Activated naive CD4-positive, alpha-beta T cell treated with anti-CD3 and anti-CD28 coated beads, Interleukin-2, amount 50 U/mL, for 72 hours (primary cell): ENCODE measurements around the gene SLC35B1. TPM values are rescaled to one million over a fixed set of nuclear protein-coding genes. Genes with fewer than 3 reads are reported as not detected.
"Not testable (repeated sequence)": the region's sequence is repeated elsewhere in the genome, so short reads cannot be mapped to it uniquely, and the experiment has no call there.

Experiments used
- ATAC-seq, 2 donors: fragments of 150-1000 bp; cut with Tn5 transposase; 2 replicates each; pipeline ENCODE4 v1.10.0; 2021; ENCODE audit warnings: mild to moderate bottlenecking in 2 of 2, moderate library complexity in 2 of 2
- DNase-seq, 2 donors: peaks; one replicate each; pipeline ENCODE4 v3.0.0; 2021 to 2022; ENCODE audit warnings: low spot score in 2 of 2
- H3K27ac Mint-ChIP-seq, 2 donors: one replicate each; pipeline ENCODE4 v1.8.0; 2022; ENCODE audit warnings: mild to moderate bottlenecking in 2 of 2, mixed read lengths in 2 of 2
- H3K36me3 Mint-ChIP-seq, 2 donors: one replicate each; pipeline ENCODE4 v1.8.0; 2022; ENCODE audit warnings: mixed read lengths in 2 of 2
- H3K9me3 Mint-ChIP-seq, 2 donors: one replicate each; pipeline ENCODE4 v1.8.0; 2022; ENCODE audit warnings: mixed read lengths in 2 of 2
- total RNA-seq, 2 donors: library from RNA; stranded (reverse); gene quantifications; one replicate each; pipeline ENCODE4 v1.2.3, GENCODE V29; 2022

Gene SLC35B1
- total RNA-seq, 2 donors from 2014 or later, result 36.2 to 44.1 TPM

DNA sequence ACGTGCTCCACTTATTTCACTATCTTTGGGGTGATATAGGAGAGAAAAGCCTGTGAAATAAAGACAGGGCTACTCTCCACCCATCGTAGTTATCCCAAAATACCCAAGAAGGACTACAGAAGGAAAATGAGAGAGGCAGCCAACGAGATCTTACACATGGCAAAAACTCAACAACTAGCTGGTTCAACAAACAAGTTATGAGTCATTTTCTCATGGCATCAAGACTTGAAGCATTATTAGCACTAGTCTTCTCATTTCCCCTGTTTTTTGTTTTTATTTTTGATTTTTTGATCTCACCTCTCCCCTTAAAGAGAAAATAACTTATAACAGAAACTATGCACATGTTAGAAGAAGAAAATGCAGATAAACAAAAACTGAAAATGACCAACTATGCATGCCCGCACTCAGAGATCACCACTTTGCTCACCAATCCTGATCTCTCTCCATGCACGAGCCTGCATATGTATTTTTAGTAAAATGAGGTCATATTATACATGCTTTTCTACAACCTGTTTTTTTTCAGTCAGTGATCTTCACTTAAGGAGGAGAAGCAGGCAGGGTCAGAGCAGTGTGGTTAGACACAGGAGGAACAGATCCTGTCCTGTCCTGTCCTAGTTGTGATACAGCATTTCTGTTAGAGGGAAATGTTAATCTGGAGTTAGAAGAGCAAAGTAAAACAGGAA, 33.4 kb upstream of the SLC35B1 start:
- DNase-seq (no peak), ATAC-seq (no peak)
- Mint-ChIP-seq H3K36me3 (peaks cover 14 to 30% of the 10 kb centered on the region in 2 donors), H3K9me3 (peaks cover 0 to 5% of the 10 kb centered on the region in 2 donors), H3K27ac (peak overlapping the region; percentile 92 to 98)

DNA sequence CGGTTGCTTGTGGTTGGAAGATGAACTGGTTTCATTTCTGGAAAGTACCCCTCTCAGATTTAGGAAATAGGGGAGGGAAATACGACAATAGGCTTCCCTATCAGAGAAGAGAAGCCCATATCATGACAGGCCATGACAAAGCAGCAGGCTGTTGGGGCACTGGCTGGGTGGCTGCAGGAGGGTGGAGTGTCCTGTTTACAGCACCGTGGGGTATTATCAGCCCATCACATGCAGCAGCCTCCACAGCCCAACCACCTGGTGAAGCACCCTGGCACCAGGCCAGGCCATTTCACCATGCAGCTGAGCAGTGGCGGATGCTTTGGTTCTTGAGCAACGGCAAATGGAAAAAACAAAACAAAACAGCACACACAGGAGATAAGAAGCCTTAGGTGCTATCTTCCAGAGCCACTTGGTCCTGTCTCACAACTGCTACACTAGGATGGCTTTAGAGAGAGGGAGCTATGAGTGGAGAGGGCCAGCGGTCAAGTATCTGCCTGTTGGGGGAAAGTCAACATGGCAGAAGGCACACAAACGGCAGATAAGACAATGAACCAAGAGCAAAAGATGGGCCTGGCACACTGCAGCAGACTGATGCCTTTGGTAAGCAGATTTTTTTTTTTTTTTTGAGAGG, 32.0 kb upstream of the SLC35B1 start:
- peak overlapping the region; percentile 92 to 98 for H3K27ac Mint-ChIP-seq

DNA sequence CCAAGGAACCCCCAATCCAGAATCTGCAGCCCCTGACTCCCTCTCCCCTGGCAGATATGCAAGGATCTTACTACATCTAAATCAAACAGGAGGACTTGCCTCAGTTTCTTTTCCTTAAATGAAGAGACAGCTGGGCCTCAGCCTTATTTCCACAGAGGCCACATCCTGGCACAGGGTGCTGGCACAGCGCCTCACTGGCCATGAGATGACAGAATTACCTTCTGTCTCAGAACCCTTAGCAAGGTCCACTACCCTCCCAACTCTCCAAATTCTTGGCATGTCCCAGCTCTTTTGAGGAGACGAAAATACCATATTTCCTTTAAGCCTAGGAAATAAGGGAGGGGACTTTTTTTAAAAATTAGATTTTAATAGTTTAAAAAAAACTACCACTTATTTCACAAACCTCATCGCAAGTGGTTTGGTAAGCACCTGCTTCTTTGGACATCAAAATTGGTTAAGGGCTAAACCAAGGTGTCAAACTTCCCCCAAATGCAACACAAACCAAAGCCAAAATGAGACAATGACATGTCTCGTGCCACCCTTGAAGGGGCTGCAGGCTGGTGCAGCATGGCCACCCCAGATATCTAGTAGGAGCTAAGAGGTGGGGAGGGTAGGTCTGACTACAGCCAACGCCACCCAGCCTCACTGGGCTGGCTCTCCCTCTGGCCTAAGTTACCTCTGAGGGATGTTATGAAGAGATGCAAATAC, 30.8 kb upstream of the SLC35B1 start:
- peaks cover 5 to 17% of the 10 kb centered on the region in 2 donors for H3K36me3 Mint-ChIP-seq
- peak overlapping the region; percentile 65 to 92 for H3K27ac Mint-ChIP-seq
- no peak for ATAC-seq
- DNase-seq, result no peak
- H3K9me3 Mint-ChIP-seq, result no peaks in the 10 kb centered on the region

More for the DNA sequence above, 32.0 kb upstream of the SLC35B1 start:
- no peaks in the 10 kb centered on the region for H3K9me3 Mint-ChIP-seq
- peaks cover 5 to 18% of the 10 kb centered on the region in 2 donors for H3K36me3 Mint-ChIP-seq
- DNase-seq (peak; percentile 74 to 84), ATAC-seq (peak; percentile 93 to 95)

DNA sequence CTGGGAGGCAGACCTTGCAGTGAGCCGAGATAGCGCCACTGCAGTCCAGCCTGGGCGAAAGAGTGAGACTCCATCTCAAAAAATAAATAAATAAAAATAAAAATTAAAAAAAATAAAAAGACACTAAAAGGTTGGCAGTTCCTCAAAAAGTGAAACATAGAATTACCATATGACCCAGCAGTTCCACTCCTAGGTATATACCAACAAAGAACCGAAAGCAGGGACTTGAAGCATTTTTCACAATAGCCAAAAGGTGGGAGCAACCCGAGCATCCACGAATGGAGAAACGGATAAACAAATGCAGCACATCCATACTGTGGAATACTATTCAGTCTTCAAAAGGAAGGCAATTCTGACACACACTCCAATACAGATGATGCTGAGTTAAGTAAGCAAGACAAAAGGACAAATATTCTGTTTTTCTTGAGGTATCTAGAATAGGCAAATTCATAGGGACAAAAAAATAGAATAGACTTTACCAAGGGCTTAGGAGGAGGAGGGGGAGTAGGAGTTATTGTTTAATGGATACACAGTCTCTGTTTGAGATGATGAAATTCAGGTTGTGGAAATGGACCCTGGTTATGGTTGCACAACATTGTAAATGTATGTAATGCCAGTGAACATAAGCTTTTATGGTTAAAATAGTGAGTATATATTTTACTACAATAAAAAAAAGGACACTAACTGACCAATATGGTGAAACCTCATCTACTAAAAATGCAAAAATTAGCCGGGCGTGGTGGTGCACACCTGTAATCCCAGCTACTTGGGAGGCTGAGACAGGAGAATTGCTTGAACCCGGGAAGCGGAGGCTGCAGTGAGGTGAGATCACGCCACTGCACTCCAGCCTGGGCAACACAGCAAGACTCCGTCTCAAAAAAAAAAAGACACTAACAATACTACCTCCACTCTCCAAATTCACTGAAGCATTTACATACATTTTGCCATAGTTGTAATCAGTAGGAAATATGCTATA, 27.0 kb upstream of the SLC35B1 start:
- no peak overlapping the region for H3K27ac Mint-ChIP-seq
- no peak for ATAC-seq
- no peak for DNase-seq
- H3K9me3 Mint-ChIP-seq, result no peaks in the 10 kb centered on the region
- peaks cover 3 to 4% of the 10 kb centered on the region in 2 donors for H3K36me3 Mint-ChIP-seq

DNA sequence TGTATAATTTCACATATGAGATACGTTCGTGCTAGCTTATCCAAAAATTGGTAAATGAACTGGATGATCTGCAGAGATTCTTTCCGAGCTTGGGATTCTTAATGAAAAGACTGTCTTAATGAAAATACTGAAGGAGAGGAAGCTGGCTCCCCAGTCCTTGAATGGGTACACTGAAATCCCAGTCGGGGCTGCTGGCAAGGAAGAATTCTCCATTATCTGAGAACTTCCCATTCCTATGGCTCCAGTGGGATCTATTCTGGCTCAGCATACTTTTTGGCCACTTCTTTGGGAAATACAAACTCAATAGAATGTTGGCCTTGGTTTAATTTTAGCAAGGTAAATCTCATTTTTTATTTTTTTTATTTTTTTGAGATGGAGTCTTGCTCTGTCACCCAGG, 23.7 kb upstream of the SLC35B1 start:
- Mint-ChIP-seq H3K36me3 (no peaks in the 10 kb centered on the region), H3K27ac (no peak overlapping the region), H3K9me3 (no peaks in the 10 kb centered on the region)
- DNase-seq (no peak), ATAC-seq (no peak)

DNA sequence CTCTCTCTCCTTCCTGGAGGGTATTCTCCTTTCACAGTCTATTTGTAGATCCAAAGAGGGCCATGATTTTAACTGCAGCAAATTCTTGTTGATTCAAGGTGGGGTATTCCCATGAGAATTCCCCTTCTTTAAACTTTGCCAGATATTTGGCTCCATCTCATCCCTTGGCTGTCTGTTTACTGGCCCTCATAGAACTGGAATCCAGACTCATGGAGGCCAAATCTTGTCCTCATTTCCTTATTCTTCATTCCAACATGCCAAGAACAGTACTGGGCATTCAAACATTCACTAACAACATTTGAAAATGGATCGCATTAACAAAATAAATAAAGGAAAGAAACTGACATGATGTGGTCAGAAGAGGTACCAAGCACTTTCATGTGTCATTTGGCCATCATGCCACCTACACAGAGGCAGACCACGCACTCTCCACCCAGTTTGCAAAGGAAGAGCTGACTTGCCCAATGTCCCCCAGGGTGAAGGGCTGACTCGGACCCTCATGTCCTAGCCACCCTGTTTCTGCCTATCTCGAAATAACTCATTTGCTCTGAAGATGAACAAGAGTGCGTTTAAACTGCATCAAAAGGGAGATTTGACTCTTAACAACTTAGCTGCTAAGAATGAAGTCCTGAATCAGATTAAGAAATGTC, 23.1 kb upstream of the SLC35B1 start:
- no peaks in the 10 kb centered on the region for H3K9me3 Mint-ChIP-seq
- no peak for DNase-seq
- peak overlapping the region; percentile 64 to 75 for H3K27ac Mint-ChIP-seq
- peaks cover 0 to 3% of the 10 kb centered on the region in 2 donors for H3K36me3 Mint-ChIP-seq
- ATAC-seq, result peak in 1 of 2 donors; percentile 26

DNA sequence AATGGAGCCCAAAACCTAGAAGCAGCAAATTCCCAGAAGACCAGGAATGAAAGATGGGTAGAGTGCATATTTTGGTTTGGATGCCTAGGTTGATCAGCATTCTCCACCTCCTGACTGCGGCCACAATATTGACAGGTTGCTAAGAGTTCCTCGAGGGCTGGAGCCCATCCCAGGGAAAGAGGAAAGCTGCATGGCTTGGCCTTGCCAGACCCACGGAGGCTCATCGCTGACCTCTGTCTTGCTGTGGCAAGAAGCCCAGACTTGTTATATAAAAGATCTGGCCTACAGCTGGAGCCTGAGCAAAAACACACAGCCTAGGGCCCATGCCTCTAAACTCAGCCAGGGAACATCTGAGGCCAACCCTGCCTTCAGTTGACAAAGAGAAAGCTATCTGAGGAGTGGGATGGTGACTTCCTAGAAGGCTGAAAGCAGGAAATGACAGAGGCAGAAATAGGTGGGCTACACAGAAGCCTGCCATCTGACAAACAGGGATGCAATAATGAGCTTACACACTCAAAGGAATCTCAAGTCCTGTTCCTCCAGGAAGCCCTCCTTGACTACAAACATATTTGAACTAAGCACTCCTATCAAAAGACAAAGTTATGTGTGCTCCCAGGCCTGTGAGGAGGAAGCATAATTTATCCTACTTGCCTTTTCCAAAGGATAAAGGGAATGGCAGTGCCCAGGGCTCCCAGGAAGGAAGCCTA, 22.5 kb upstream of the SLC35B1 start:
- Mint-ChIP-seq H3K9me3 (no peaks in the 10 kb centered on the region), H3K36me3 (peaks cover 5 to 9% of the 10 kb centered on the region in 2 donors), H3K27ac (peak overlapping the region in 1 of 2 donors; percentile 64)
- DNase-seq, result no peak
- no peak for ATAC-seq

DNA sequence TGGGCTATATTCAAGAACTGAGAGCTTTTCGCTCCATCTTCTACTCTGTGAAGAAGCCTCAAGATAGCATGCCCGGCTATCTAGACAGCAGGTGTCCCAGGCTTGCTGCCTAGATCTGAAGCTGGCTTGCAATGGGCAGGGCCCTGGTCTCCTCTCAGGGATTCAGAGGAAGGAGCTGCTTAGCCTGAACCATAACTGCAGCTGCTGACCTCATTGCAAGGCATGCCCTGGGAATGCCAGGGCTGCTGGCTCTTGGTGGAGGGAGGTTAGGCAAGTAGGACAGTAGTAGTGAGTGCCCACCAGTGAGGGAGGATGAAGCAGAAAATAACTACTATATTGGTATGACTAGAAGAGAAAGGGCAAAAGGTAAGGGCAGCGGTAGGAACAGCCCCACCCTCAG, 21.3 kb upstream of the SLC35B1 start:
- no peak for DNase-seq
- ATAC-seq, result no peak
- peak overlapping the region in 1 of 2 donors; percentile 74 for H3K27ac Mint-ChIP-seq
- H3K9me3 Mint-ChIP-seq, result no peaks in the 10 kb centered on the region
- H3K36me3 Mint-ChIP-seq, result peaks cover 8 to 11% of the 10 kb centered on the region in 2 donors

DNA sequence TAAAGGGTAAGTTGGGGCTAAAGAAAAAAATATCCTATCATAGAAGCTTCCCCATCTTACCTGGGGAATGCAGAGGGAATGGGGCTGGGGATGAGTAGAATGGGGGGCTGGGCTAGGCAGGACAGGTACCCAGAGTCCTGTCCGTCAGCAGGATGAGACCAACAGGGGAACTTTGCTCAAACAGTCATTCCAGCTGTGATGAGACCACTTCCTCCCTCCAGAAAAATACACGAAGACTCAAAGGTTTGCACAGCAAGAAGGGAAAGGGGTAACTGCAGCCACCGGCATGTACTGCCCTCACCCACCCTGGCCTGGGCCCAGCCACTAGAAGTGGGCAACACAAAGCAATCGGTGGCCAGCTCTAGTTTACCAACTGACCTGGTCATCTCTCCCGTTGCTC, 20.7 kb upstream of the SLC35B1 start:
- Mint-ChIP-seq H3K9me3 (no peaks in the 10 kb centered on the region), H3K36me3 (peaks cover 8 to 11% of the 10 kb centered on the region in 2 donors), H3K27ac (peak overlapping the region in 1 of 2 donors; percentile 74)
- ATAC-seq, result no peak
- no peak for DNase-seq

DNA sequence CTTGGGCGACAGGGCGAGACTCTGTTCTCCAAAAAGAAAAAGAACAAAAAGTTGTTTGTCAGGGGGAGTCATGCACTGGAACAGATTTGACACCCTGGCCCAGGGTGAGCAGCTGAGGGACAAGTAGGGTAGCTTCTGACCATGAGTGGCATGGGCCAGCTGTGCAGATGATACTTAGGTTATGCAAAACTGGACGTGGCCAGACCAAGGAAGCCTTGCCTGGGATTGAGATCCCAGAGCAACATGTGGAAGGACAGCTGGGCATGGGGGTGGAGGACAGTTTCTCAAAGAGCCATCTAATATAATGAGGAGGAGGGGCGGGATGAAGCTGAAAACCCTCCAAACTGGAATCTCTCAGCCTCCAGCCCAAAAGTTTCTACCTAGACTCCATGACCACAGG, 19.6 kb upstream of the SLC35B1 start:
- ATAC-seq, result no peak
- Mint-ChIP-seq H3K9me3 (no peaks in the 10 kb centered on the region), H3K36me3 (peaks cover 8 to 11% of the 10 kb centered on the region in 2 donors)

DNA sequence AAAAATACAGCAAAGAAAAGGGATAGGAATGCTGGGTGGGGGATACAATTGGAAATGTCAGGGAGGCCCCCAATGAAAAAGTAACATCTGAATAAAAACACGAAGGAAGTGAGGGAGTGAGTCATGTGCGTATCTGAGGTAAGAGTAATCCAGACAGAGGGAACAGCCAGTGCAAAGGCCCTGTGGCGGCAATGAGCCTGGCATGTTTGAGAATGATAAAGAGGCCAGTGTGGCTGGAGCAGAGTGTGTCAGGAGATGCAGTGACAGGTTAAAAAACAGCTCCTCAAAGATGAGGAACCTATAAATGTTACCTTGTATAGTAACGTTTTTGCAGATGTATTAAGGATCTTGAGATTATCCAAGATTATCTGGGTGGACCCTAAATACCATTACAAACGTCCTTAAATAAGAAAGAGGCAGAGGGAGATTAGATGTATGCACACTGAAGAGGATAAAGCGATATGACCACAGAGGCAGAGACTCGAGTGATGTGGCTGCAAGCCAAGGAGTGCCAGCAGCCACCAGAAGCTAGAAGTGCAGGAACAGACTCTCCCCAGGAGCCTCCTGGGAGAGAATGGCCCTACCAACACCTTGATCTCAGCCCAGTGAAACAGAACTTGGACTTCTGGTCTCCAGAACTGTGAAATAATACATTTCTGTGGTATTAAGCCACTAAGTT, 17.8 kb upstream of the SLC35B1 start:
- Mint-ChIP-seq H3K27ac (peak overlapping the region in 1 of 2 donors; percentile 11), H3K9me3 (no peaks in the 10 kb centered on the region), H3K36me3 (peaks cover 8 to 11% of the 10 kb centered on the region in 2 donors)
- DNase-seq, result no peak
- ATAC-seq, result no peak

More for the DNA sequence above, 19.6 kb upstream of the SLC35B1 start:
- no peak overlapping the region for H3K27ac Mint-ChIP-seq
- DNase-seq, result no peak

DNA sequence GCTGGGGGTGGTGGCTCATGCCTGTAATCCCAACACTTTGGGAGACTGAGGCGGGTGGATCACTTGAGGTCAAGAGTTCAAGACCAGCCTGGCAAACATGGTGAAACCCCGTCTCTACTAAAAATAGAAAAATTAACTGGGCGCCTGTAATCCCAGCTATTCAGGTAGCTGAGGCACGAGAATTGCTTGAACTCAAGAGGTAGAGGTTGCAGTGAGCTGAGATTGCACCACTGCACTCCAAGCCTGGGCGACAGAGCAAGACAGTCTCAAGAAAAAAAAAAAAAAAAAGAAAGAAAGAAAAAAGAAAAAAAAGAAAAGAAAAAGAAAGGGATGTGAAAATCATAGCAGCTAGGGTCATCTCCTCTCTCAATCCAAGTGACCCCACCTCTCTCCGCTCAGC, 16.8 kb upstream of the SLC35B1 start:
- peaks cover 8 to 11% of the 10 kb centered on the region in 2 donors for H3K36me3 Mint-ChIP-seq
- H3K9me3 Mint-ChIP-seq, ATAC-seq, DNase-seq: not testable (repeated sequence)
- peak overlapping the region in 1 of 2 donors; percentile 30 for H3K27ac Mint-ChIP-seq

DNA sequence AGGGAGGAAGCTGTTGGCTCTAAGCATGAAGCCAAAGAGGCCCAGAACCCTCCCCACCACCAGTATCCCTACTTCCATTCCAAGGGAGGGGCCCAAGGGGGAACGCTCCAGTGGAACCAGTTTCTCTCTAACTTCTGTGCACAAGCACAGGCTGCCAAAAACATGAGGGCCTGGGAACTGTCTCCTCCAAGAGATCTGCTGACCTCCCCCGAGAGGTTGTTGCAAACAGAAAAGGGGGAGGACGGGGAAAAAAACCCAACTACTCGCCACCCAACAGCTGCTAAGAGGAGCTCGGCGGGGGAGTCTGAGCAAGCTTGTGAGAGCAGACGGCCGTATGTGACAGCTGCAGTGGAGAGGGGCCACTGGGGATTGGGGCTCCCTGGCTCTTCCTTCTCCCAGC, 15.7 kb upstream of the SLC35B1 start:
- H3K36me3 Mint-ChIP-seq, result peaks cover 8 to 11% of the 10 kb centered on the region in 2 donors
- H3K27ac Mint-ChIP-seq, result peak overlapping the region; percentile 30 to 77
- ATAC-seq, result no peak
- no peak for DNase-seq
- H3K9me3 Mint-ChIP-seq, result no peaks in the 10 kb centered on the region

DNA sequence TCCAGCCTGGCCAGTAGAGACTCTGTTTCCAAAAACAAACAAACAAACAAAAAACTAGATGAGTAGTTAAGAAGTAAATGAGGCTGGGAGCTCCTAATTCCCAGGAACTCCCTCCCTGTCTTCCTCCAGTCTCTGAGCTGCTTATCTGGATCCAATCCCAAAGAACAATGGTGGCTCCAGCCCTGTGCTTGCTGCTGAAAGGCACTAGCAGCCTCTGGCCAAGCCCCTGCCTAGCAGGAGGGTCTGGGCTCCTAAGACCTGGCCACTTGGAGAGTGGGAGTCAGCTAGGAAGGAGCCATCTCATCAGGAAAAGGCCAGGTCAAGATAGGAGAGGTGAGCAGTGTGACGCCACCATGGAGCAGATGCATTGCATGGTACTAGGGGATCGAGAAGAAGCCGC, 14.3 kb upstream of the SLC35B1 start:
- no peak for ATAC-seq
- no peaks in the 10 kb centered on the region for H3K9me3 Mint-ChIP-seq
- peaks cover 8 to 24% of the 10 kb centered on the region in 2 donors for H3K36me3 Mint-ChIP-seq
- peak overlapping the region in 1 of 2 donors; percentile 81 for H3K27ac Mint-ChIP-seq
- DNase-seq, result no peak

DNA sequence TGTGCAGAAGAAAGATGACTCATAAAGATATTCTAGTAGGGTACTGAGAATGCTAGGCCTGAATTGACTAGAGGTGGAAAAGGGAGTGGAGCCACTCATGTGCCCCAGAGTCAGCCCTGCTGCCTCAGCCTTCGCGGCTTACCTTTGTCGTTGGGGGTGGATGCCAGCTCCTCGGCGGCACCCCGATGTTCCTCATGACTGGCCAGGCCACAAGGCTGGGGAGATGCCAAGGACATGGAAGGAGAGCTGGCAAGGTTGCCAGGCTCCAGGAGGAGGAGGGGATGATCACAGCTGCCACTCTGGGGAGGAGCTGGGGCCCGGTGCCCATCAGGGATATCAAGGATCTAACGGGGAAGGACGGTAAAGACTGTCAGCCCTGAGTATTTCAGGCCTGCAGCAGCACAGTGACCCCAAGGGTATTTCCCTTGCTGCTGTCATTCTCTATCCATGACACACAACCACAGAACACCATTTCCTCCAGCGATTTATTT, 9.7 kb upstream of the SLC35B1 start:
- DNase-seq (peak in 1 of 2 donors; percentile 61), ATAC-seq (peak; percentile 63 to 80)
- Mint-ChIP-seq H3K27ac (peak overlapping the region; percentile 93 to 97), H3K36me3 (peaks cover 0 to 45% of the 10 kb centered on the region in 2 donors), H3K9me3 (no peaks in the 10 kb centered on the region)
